SK-N-SH (cell line): ENCODE measurements around the gene RNF187. TPM values are rescaled to one million over a fixed set of nuclear protein-coding genes. Genes with fewer than 3 reads are reported as not detected.

Experiments used
- CTCF ChIA-PET: fragments of 300-600, 350-600 bp; formaldehyde crosslinking; extraction: SDS; loops from one replicate; lab custom pipeline; 2021; lab: Yijun Ruan, JAX
- POLR2A ChIA-PET: fragments of 350-600 bp; sonication (Branson Sonifier 250); formaldehyde crosslinking; extraction: SDS; loops from one replicate; lab custom pipeline; 2020; ENCODE audit warnings: antibody characterized with exemption, inconsistent platforms; lab: Yijun Ruan, JAX
- DNase-seq: peaks from one replicate; pipeline ENCODE4 v3.0.0; 2012
- H2AFZ ChIP-seq: fragments of 200-600 bp; sonication (generic); 2 replicates; pipeline ENCODE4 v1.8.1; 2016; ENCODE audit warnings: antibody characterized with exemption, mild to moderate bottlenecking, low read depth
- H3F3A ChIP-seq: fragments of 200-600 bp; sonication (generic); replicated peaks from 2 replicates; pipeline ENCODE3; 2016; ENCODE audit warnings: antibody characterized with exemption, mild to moderate bottlenecking; ENCODE audit not compliant: insufficient read depth
- H3K27ac ChIP-seq, 2 experiments: fragments of 200-500 bp in 1 of 2; fragments of 200-600 bp in 1 of 2; sonication (Bioruptor generic) in 1 of 2; sonication (generic), shearing (Covaris generic) in 1 of 2; 2 replicates each; pipeline versions ENCODE4 v1.5.1 to v1.6.1; 2014 to 2016; ENCODE audit warnings: low read depth in 2 of 2, inconsistent platforms in 1 of 2, low read length in 1 of 2, mild to moderate bottlenecking in 1 of 2, mixed read lengths in 1 of 2
- H3K27me3 ChIP-seq: fragments of 200-600 bp; sonication (generic), shearing (Covaris generic); 2 replicates; pipeline ENCODE4 v1.6.1; 2016; ENCODE audit warnings: mixed run types; ENCODE audit not compliant: insufficient read depth
- H3K36me3 ChIP-seq, 2 experiments: fragments of 200-500 bp in 1 of 2; fragments of 200-600 bp in 1 of 2; sonication (Bioruptor generic) in 1 of 2; sonication (generic) in 1 of 2; replicated peaks in 1 of 2; 2 replicates each; pipeline versions ENCODE3 to v1.5.1; 2014 to 2016; ENCODE audit warnings: low read length in 1 of 2, mild to moderate bottlenecking in 1 of 2; ENCODE audit not compliant: insufficient read depth in 2 of 2, control insufficient read depth in 1 of 2
- H3K4me1 ChIP-seq, 2 experiments: fragments of 200-500 bp in 1 of 2; fragments of 200-600 bp in 1 of 2; sonication (Bioruptor generic) in 1 of 2; sonication (generic), shearing (Covaris generic) in 1 of 2; 2 replicates each; pipeline versions ENCODE4 v1.5.1 to v1.6.1; 2014 to 2016; ENCODE audit warnings: low read depth in 1 of 2, low read length in 1 of 2, mixed run types in 1 of 2; ENCODE audit not compliant: insufficient read depth in 2 of 2, control insufficient read depth in 1 of 2
- H3K4me2 ChIP-seq: fragments of 200-600 bp; sonication (generic), shearing (Covaris generic); 2 replicates; pipeline ENCODE4 v1.6.1; 2017; ENCODE audit warnings: mixed run types
- H3K4me3 ChIP-seq, 2 experiments: fragments of 200-500 bp in 1 of 2; fragments of 200-600 bp in 1 of 2; sonication (Bioruptor generic) in 1 of 2; sonication (generic), shearing (Covaris generic) in 1 of 2; 2 replicates each; pipeline versions ENCODE4 v1.5.1 to v1.8.1; 2014 to 2016; ENCODE audit warnings: low read depth in 2 of 2, inconsistent platforms in 1 of 2, low read length in 1 of 2, mild to moderate bottlenecking in 1 of 2, mixed read lengths in 1 of 2, moderate library complexity in 1 of 2
- H3K79me2 ChIP-seq: fragments of 200-600 bp; sonication (generic); 2 replicates; pipeline ENCODE4 v1.8.1; 2017; ENCODE audit warnings: mild to moderate bottlenecking; ENCODE audit not compliant: insufficient read depth
- H3K9ac ChIP-seq: fragments of 200-600 bp; sonication (generic); 2 replicates; pipeline ENCODE4 v1.6.1; 2017; ENCODE audit warnings: mixed run types
- H3K9me2 ChIP-seq: fragments of 200-600 bp; sonication (generic); 2 replicates; pipeline ENCODE4 v1.6.1; 2017; ENCODE audit warnings: mixed run types
- H3K9me3 ChIP-seq: fragments of 200-600 bp; sonication (generic); 2 replicates; pipeline ENCODE4 v1.6.1; 2017; ENCODE audit warnings: mixed run types, mild to moderate bottlenecking, moderate library complexity
- H4K20me1 ChIP-seq: fragments of 200-600 bp; sonication (generic); 2 replicates; pipeline ENCODE4 v1.6.1; 2017; ENCODE audit warnings: mild to moderate bottlenecking, mixed run types; ENCODE audit not compliant: insufficient read depth
- CHD2 ChIP-seq: fragments of 150-350 bp; IDR thresholded peaks from 2 replicates; pipeline ENCODE4 v1.6.1; 2018; ENCODE audit warnings: low read length; ENCODE audit not compliant: partially characterized antibody
- CTCF ChIP-seq: fragments of 200-600 bp; sonication (generic); IDR thresholded peaks from 2 replicates; pipeline ENCODE4 v1.6.1; 2017; ENCODE audit warnings: antibody characterized with exemption, mild to moderate bottlenecking, moderate library complexity
- EZH2phosphoT487 ChIP-seq: fragments of 200-600 bp; sonication (generic); IDR thresholded peaks from 2 replicates; pipeline ENCODE4 v1.6.1; 2017; ENCODE audit warnings: low read depth, mixed run types, mild to moderate bottlenecking, antibody characterized with exemption, moderate library complexity, borderline replicate concordance
- FOSL2 ChIP-seq: IDR thresholded peaks from 2 replicates; pipeline ENCODE4 v1.4.0; 2012; ENCODE audit warnings: low read depth, mild to moderate bottlenecking, moderate library complexity, borderline replicate concordance
- FOXJ3 ChIP-seq: sonication (generic); formaldehyde crosslinking; IDR thresholded peaks from 2 replicates; pipeline ENCODE4 v1.5.1; 2020; ENCODE audit warnings: mild to moderate bottlenecking, missing genetic modification reagents
- FOXM1 ChIP-seq: IDR thresholded peaks from 2 replicates; pipeline ENCODE4 v1.4.0; 2012; ENCODE audit warnings: low read depth, mild to moderate bottlenecking
- GATA2 ChIP-seq: sonication (generic); formaldehyde crosslinking; IDR thresholded peaks from 2 replicates; pipeline ENCODE4 v1.5.0; 2020; ENCODE audit warnings: mild to moderate bottlenecking, missing genetic modification reagents
- JUND ChIP-seq: IDR thresholded peaks from 2 replicates; pipeline ENCODE4 v1.4.0; 2012
- MXI1 ChIP-seq: IDR thresholded peaks from 2 replicates; pipeline ENCODE4 v1.6.1; 2012; ENCODE audit warnings: mild to moderate bottlenecking, low read depth, low read length, improper control_type of control experiment
- PBX3 ChIP-seq: IDR thresholded peaks from 2 replicates; pipeline ENCODE4; 2012
- RCOR1 ChIP-seq: fragments of 150-350 bp; IDR thresholded peaks from 2 replicates; pipeline ENCODE4 v1.6.1; 2017; ENCODE audit warnings: antibody characterized with exemption, low read length
- REST ChIP-seq: IDR thresholded peaks from 2 replicates; pipeline ENCODE4 v1.6.1; 2012; ENCODE audit warnings: mild to moderate bottlenecking, low read depth, low read length, moderate library complexity
- RXRA ChIP-seq: IDR thresholded peaks from 2 replicates; pipeline ENCODE4 v1.4.0; 2012; ENCODE audit warnings: low read depth, mild to moderate bottlenecking, borderline replicate concordance
- SIN3A ChIP-seq: IDR thresholded peaks from 2 replicates; pipeline ENCODE4 v1.6.1; 2012; ENCODE audit warnings: low read depth, mild to moderate bottlenecking, low read length, moderate library complexity, borderline replicate concordance
- TAF1 ChIP-seq: IDR thresholded peaks from 2 replicates; pipeline ENCODE4 v1.6.1; 2012; ENCODE audit warnings: low read depth, mild to moderate bottlenecking, low read length, moderate library complexity, borderline replicate concordance
- TCF12 ChIP-seq: IDR thresholded peaks from 2 replicates; pipeline ENCODE4 v1.4.0; 2012
- YY1 ChIP-seq: IDR thresholded peaks from 2 replicates; pipeline ENCODE4 v1.4.0; 2012; ENCODE audit warnings: low read depth, mild to moderate bottlenecking
- ZBTB33 ChIP-seq: IDR thresholded peaks from 2 replicates; pipeline ENCODE4 v1.4.0; 2012; ENCODE audit warnings: low read depth, borderline replicate concordance
- WGBS: methylation state at CpG from one replicate; pipeline ENCODE4 v1.1.6; 2017; ENCODE audit warnings: low lambda C conversion rate; 5-methylcytosine and 5-hydroxymethylcytosine counted together
- polyA plus RNA-seq, 3 experiments: library from polyadenylated mRNA; depleted of rRNA; stranded (reverse); fragments of >200 nt; gene quantifications; 2 replicates each; pipeline ENCODE4 v1.2.3, GENCODE V29; 2012

Gene RNF187
- polyA plus RNA-seq, 1 of the 3 experiments (the other 2 are of a cell fraction): 71.1 TPM

GRCh38 chr1:228494391-228494790 is 7.2 kb downstream of the RNF187 start:
- Histone ChIP-seq H3K9ac (no peak overlapping the region), H3K36me3 (peaks cover 19 to 39% of the 10 kb centered on the region in 2 experiments), H3K4me1 (no peaks in the 10 kb centered on the region; a peak in 1 of 4 replicates), H3K4me3 (no peak overlapping the region), H3K9me3 (no peaks in the 10 kb centered on the region), H3K4me2 (no peak overlapping the region), H3K79me2 (peaks cover 17% of the 10 kb centered on the region; the same call in 1 of the 2 replicates), H3F3A (no peaks in the 10 kb centered on the region), H4K20me1 (no peaks in the 10 kb centered on the region), H2AFZ (no peak overlapping the region), H3K9me2 (no peaks in the 10 kb centered on the region)
- 78% methylated on average over 7 of the region's 7 CpGs for WGBS
- ChIA-PET POLR2A (no interaction called here), CTCF (no interaction called here)
- TF ChIP-seq TAF1 (no peak), FOSL2 (no peak), YY1 (no peak), GATA2 (no peak), FOXJ3 (CRISPR knock-in tag) (no peak), JUND (no peak), CTCF (no peak), FOXM1 (no peak), REST (no peak), RCOR1 (no peak), MXI1 (no peak), EZH2phosphoT487 (no peak), RXRA (no peak), PBX3 (no peak), CHD2 (no peak), ZBTB33 (no peak), TCF12 (no peak), SIN3A (no peak)
- TF ChIP-seq, all 33 proteins: peak for 0
- H3K27me3 ChIP-seq: no peaks in the 10 kb centered on the region
- no peak for DNase-seq
- no peak overlapping the region for H3K27ac ChIP-seq
